Sigmoid colon (tissue), 4 donors: Measurements from ENCODE around the gene PTTG1IP2.

ENCODE experiments used
- CTCF ChIP-seq, 4 experiments: fragments of 450-650 bp in 3 of 4; fragments of 200-600 bp in 1 of 4; IDR thresholded peaks; one replicate each; pipeline ENCODE4 v1.5.1; 2016 to 2019; ENCODE audit warnings: antibody characterized with exemption in 4 of 4, mild to moderate bottlenecking in 3 of 4, moderate library complexity in 2 of 4
- EP300 ChIP-seq, 4 donors: sonication (generic); formaldehyde crosslinking; IDR thresholded peaks; one replicate each; pipeline ENCODE4 v1.6.1; 2017; ENCODE audit warnings: antibody characterized with exemption in 4 of 4
- POLR2A ChIP-seq, 2 donors: fragments of 450-650 bp; IDR thresholded peaks; one replicate each; pipeline ENCODE4 v1.6.1; 2016; ENCODE audit warnings: antibody characterized with exemption in 2 of 2, mild to moderate bottlenecking in 2 of 2, moderate library complexity in 2 of 2
- POLR2AphosphoS5 ChIP-seq, 4 donors: sonication (generic); formaldehyde crosslinking; IDR thresholded peaks; one replicate each; pipeline ENCODE4 v1.6.1; 2017; ENCODE audit warnings: antibody characterized with exemption in 4 of 4

DNA sequence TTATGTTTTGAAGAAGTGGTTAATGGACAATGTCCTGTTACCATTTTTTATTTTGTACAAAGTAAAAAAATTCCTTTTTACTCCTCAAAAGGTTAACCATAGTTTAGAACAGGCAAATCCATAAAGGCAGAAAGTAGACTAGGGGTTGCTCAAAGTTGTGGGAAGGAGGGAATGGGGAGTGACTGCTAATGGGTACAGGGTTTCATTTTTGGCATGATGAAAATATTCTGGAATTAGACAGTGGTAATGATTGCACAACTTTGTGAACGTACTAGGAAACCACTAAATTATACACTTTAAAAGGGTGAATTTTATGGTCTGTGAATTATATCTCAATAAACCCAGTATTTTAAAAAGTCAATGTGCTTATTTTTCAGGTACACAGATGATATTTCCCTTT is 91.3 kb downstream of the PTTG1IP2 start:
- TF ChIP-seq CTCF (IDR thresholded peaks at IDR 0.05), result no peak
- TF ChIP-seq POLR2A (IDR thresholded peaks at IDR 0.05), result no peak
- no peak for TF ChIP-seq POLR2AphosphoS5 (IDR thresholded peaks at IDR 0.05)
- no peak for TF ChIP-seq EP300 (IDR thresholded peaks at IDR 0.05)
